Fibroblast of mammary gland (primary cell): ENCODE data around the gene ADSL.

ENCODE experiments used
- DNase-seq: peaks from one replicate; pipeline ENCODE4 v3.0.0-alpha.2; 2010; ENCODE audit warnings: low read depth
- H3K4me3 ChIP-seq: 2 replicates; pipeline ENCODE4 v1.5.1; 2011; ENCODE audit warnings: low read depth, mild to moderate bottlenecking, low read length, moderate library complexity; ENCODE audit not compliant: control insufficient read depth
- CTCF ChIP-seq: conservative IDR thresholded peaks from 2 replicates; pipeline ENCODE4 v1.5.1; 2011; ENCODE audit warnings: low read depth, low read length, inconsistent platforms; ENCODE audit not compliant: control insufficient read depth, insufficient read depth

Gene ADSL

GRCh38 chr22:40391417-40391816 lies 45.1 kb downstream of the ADSL start:
- TF ChIP-seq CTCF, result no peak

GRCh38 chr22:40392618-40393017 lies 46.3 kb downstream of the ADSL start:
- no peak for DNase-seq
- no peak for TF ChIP-seq CTCF
- no peak overlapping the region for H3K4me3 ChIP-seq

More at GRCh38 chr22:40391417-40391816, 45.1 kb downstream of the ADSL start:
- no peak overlapping the region for H3K4me3 ChIP-seq
- no peak for DNase-seq

GRCh38 chr22:40394607-40395006 lies 48.3 kb downstream of the ADSL start:
- TF ChIP-seq CTCF, result no peak
- no peak for DNase-seq
- H3K4me3 ChIP-seq, result no peak overlapping the region

- no peak overlapping the region for H3K4me3 ChIP-seq
- no peak for TF ChIP-seq CTCF
- DNase-seq, result no peak
Measured at GRCh38 chr22:40395607-40396006, 49.3 kb downstream of the ADSL start.

- no peak overlapping the region for H3K4me3 ChIP-seq
- TF ChIP-seq CTCF, result no peak
- DNase-seq, result peak; percentile 33
Measured at GRCh38 chr22:40396882-40397281, 50.6 kb downstream of the ADSL start.

GRCh38 chr22:40397396-40397795 lies 51.1 kb downstream of the ADSL start:
- no peak for TF ChIP-seq CTCF
- H3K4me3 ChIP-seq, result no peak overlapping the region
- no peak for DNase-seq

GRCh38 chr22:40399621-40400020 lies 53.3 kb downstream of the ADSL start:
- no peak for TF ChIP-seq CTCF
- H3K4me3 ChIP-seq, result no peak overlapping the region
- no peak for DNase-seq
